ENCODE results near the gene USP6NL. TPM values are rescaled to one million over a fixed set of nuclear protein-coding genes. Genes with fewer than 3 reads are reported as not detected.

The USP6NL gene
- total and polyA plus RNA-seq, 2 of the 8 experiments (the other 6 are each of a cell fraction or from before 2014, with no cell fraction given) = 10.9 to 28.8 TPM

- TF ChIP-seq CEBPB (IDR thresholded peaks at IDR 0.05; ENCODE audit: low read depth, low read length) (no peak), RNF2 (IDR thresholded peaks at IDR 0.05; ENCODE audit: borderline replicate concordance, low read depth, low read length, missing control alignments, poor library complexity, severe bottlenecking) (no peak), POLR2AphosphoS5 (IDR thresholded peaks at IDR 0.05; ENCODE audit: low read depth, low read length) (no peak)
These were observed 109.8 kb downstream of the USP6NL start (continued) for GRCh38 chr10:11501600-11501999.
